OCI-LY1 (cell line): ENCODE measurements around the gene OR11G2.

Experiments used
- H2AFZ ChIP-seq: fragments of 200-600 bp; sonication (generic), shearing (Covaris generic); 2 replicates; pipeline ENCODE4 v1.6.0; 2014; ENCODE audit warnings: antibody characterized with exemption, mild to moderate bottlenecking, low read length
- H3F3A ChIP-seq: fragments of 200-600 bp; sonication (generic), shearing (Covaris generic); 2 replicates; pipeline ENCODE4 v1.6.0; 2014; ENCODE audit warnings: mild to moderate bottlenecking, antibody characterized with exemption, low read length, moderate library complexity; ENCODE audit not compliant: insufficient read depth
- H3K27ac ChIP-seq: fragments of 200-600 bp; sonication (generic); 2 replicates; pipeline ENCODE4 v1.5.1; 2014; ENCODE audit warnings: low read length, mixed run types, mild to moderate bottlenecking, low read depth; ENCODE audit not compliant: poor library complexity, severe bottlenecking
- H3K27me3 ChIP-seq: fragments of 200-600 bp; sonication (generic); 2 replicates; pipeline ENCODE4 v1.6.0; 2014; ENCODE audit warnings: antibody characterized with exemption, mild to moderate bottlenecking, low read length, moderate library complexity; ENCODE audit not compliant: insufficient read depth
- H3K36me3 ChIP-seq: fragments of 200-600 bp; sonication (generic); 2 replicates; pipeline ENCODE4 v1.6.1; 2014; ENCODE audit warnings: mild to moderate bottlenecking, antibody characterized with exemption, low read length, moderate library complexity, mixed read lengths; ENCODE audit not compliant: insufficient read depth
- H3K4me1 ChIP-seq: fragments of 200-600 bp; sonication (generic); 2 replicates; pipeline ENCODE4 v1.5.1; 2014; ENCODE audit warnings: mild to moderate bottlenecking, low read length, moderate library complexity; ENCODE audit not compliant: insufficient read depth, severe bottlenecking
- H3K4me2 ChIP-seq: fragments of 200-600 bp; sonication (generic), shearing (Covaris generic); 2 replicates; pipeline ENCODE4 v1.6.1; 2014; ENCODE audit warnings: low read length
- H3K4me3 ChIP-seq: fragments of 200-600 bp; sonication (generic); 2 replicates; pipeline ENCODE4 v1.5.1; 2014; ENCODE audit warnings: low read length, low read depth, mild to moderate bottlenecking, mixed read lengths; ENCODE audit not compliant: poor library complexity, severe bottlenecking
- H3K79me2 ChIP-seq: fragments of 200-600 bp; shearing (Covaris generic); 2 replicates; pipeline ENCODE4 v1.6.1; 2016; ENCODE audit warnings: mixed run types, low read length, mixed read lengths; ENCODE audit not compliant: insufficient read depth
- H3K9ac ChIP-seq: fragments of 200-600 bp; sonication (generic), shearing (Covaris generic); 2 replicates; pipeline ENCODE4 v1.6.1; 2014; ENCODE audit warnings: mild to moderate bottlenecking, low read length, mixed read lengths
- H3K9me2 ChIP-seq: fragments of 200-600 bp; sonication (generic), shearing (Covaris generic); 2 replicates; pipeline ENCODE4 v1.6.1; 2014; ENCODE audit warnings: low read depth, mild to moderate bottlenecking, low read length, mixed read lengths
- H3K9me3 ChIP-seq: fragments of 200-600 bp; shearing (Covaris generic); 2 replicates; pipeline ENCODE4 v1.6.1; 2014; ENCODE audit warnings: low read length, mixed read lengths
- H4K20me1 ChIP-seq: fragments of 200-600 bp; sonication (generic), shearing (Covaris generic); 2 replicates; pipeline ENCODE4 v1.6.0; 2016; ENCODE audit warnings: mild to moderate bottlenecking, low read length; ENCODE audit not compliant: insufficient read depth
- CTCF ChIP-seq: fragments of 200-600 bp; sonication (generic), shearing (Covaris generic); IDR thresholded peaks from 2 replicates; pipeline ENCODE4 v1.5.1; 2017; ENCODE audit warnings: mild to moderate bottlenecking, antibody characterized with exemption, low read length, moderate library complexity, mixed read lengths
- EZH2 ChIP-seq: fragments of 200-600 bp; sonication (generic), shearing (Covaris generic); IDR thresholded peaks from 2 replicates; pipeline ENCODE4 v1.8.0; 2017; ENCODE audit warnings: borderline replicate concordance, mixed run types, mild to moderate bottlenecking, antibody characterized with exemption, low read length, moderate library complexity, mixed read lengths

OR11G2 gene

DNA sequence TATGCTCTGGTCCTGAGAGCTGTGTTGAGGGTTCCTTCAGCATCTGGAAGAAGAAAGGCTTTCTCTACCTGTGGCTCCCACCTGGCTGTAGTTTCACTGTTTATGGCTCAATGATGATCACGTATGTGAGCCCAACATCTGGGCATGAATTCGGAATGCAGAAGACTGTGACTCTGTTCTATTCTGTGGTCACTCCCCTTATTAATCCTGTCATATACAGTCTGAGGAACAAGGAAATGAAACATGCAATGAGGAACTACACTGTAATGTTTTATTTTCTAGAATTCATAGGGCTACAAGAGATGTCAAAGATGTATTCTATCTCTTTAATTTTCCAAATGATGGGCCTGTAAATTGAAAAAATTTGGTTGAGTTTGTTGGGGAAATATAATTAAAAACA, 10.8 kb upstream of the OR11G2 start:
- no peak overlapping the region for H3K4me2 ChIP-seq
- H3K27me3 ChIP-seq, result no peaks in the 10 kb centered on the region
- H3K4me1 ChIP-seq, result no peaks in the 10 kb centered on the region
- H3K36me3 ChIP-seq, result no peaks in the 10 kb centered on the region
- H3K9me3 ChIP-seq, result no peaks in the 10 kb centered on the region
- H3K9me2 ChIP-seq, result no peaks in the 10 kb centered on the region
- H3K4me3 ChIP-seq, result no peak overlapping the region
- no peaks in the 10 kb centered on the region for H4K20me1 ChIP-seq
- no peaks in the 10 kb centered on the region for H3K79me2 ChIP-seq
- no peaks in the 10 kb centered on the region for H3F3A ChIP-seq
- no peak overlapping the region for H3K27ac ChIP-seq
- H2AFZ ChIP-seq, result no peak overlapping the region
- no peak overlapping the region for H3K9ac ChIP-seq
- TF ChIP-seq EZH2 (no peak), CTCF (no peak)

GRCh38 chr14:20180486-20180885, 10.2 kb upstream of the OR11G2 start:
- Histone ChIP-seq H2AFZ (no peak overlapping the region), H3F3A (no peaks in the 10 kb centered on the region), H3K9me2 (no peaks in the 10 kb centered on the region), H3K4me2 (no peak overlapping the region), H3K27me3 (no peaks in the 10 kb centered on the region), H3K9ac (no peak overlapping the region), H3K4me1 (no peaks in the 10 kb centered on the region), H3K27ac (no peak overlapping the region), H3K9me3 (no peaks in the 10 kb centered on the region), H4K20me1 (no peaks in the 10 kb centered on the region), H3K4me3 (no peak overlapping the region), H3K36me3 (no peaks in the 10 kb centered on the region), H3K79me2 (no peaks in the 10 kb centered on the region)
- TF ChIP-seq CTCF (no peak), EZH2 (no peak)

DNA sequence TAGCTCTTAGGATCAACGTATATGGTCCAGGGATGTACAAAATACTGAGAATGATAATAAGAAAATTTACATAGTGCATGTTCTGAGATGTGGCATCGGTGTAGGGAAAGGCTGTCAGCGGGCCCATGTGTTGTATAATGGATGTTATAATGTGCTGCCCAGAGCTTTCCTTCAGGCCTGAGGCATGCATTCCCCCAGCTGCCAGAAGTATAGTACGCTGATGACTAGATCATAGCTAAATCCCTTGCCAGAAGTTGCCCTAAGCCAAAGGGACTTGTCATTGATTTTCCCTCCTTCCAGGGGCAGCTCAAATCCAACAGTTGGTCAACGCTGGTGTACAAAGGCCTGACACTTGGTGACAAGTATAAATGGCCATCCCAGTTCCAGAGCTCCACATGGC, 6.5 kb upstream of the OR11G2 start:
- Histone ChIP-seq H3K4me3 (no peak overlapping the region), H3K36me3 (no peaks in the 10 kb centered on the region), H3K4me1 (no peaks in the 10 kb centered on the region), H3K9me2 (no peaks in the 10 kb centered on the region), H3K4me2 (no peak overlapping the region), H3K9ac (no peak overlapping the region), H3K9me3 (no peaks in the 10 kb centered on the region), H3F3A (no peaks in the 10 kb centered on the region), H3K27ac (no peak overlapping the region), H3K79me2 (no peaks in the 10 kb centered on the region), H2AFZ (no peak overlapping the region), H3K27me3 (no peaks in the 10 kb centered on the region), H4K20me1 (no peaks in the 10 kb centered on the region)
- TF ChIP-seq EZH2, result no peak
- no peak for TF ChIP-seq CTCF
